ENCODE measurements around the gene RYR1.

Gene RYR1

DNA sequence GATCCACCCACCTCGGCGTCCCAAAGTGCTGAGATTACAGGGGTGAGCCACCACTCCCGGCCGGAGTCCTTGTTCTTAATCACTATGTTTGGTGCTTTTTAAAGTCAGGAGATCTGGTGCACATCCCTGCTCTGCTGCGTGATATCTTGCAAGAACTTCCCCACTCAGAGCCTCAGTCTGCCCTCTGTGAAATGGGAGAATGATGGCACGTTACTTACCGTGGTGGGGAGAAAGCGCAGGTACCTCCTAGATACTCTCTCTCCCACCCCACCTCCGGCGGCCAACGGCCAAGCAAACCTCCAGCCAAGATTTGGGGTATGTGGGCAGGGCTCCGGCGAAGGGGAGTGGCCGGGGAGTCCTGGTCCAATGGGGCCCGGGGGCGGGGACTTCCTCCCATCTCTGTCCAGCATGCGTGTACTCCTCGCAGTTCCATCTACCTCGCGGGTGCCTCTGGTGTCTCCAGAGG lies at the start of gene RYR1:
TSS of gene RYR1 (plus strand) at position 424 of the 466 bp plus-strand sequence. CDS start 139 bp downstream, outside the sequence.
- H3K27me3 ChIP-seq (ENCODE audit: insufficient read depth, poor library complexity, severe bottlenecking): peaks cover 5% of the 10 kb centered on the region
- TF ChIP-seq, protein P1, sequence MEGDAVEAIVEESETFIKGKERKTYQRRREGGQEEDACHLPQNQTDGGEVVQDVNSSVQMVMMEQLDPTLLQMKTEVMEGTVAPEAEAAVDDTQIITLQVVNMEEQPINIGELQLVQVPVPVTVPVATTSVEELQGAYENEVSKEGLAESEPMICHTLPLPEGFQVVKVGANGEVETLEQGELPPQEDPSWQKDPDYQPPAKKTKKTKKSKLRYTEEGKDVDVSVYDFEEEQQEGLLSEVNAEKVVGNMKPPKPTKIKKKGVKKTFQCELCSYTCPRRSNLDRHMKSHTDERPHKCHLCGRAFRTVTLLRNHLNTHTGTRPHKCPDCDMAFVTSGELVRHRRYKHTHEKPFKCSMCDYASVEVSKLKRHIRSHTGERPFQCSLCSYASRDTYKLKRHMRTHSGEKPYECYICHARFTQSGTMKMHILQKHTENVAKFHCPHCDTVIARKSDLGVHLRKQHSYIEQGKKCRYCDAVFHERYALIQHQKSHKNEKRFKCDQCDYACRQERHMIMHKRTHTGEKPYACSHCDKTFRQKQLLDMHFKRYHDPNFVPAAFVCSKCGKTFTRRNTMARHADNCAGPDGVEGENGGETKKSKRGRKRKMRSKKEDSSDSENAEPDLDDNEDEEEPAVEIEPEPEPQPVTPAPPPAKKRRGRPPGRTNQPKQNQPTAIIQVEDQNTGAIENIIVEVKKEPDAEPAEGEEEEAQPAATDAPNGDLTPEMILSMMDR (IDR thresholded peaks at IDR 0.05; ENCODE audit: poor library complexity, severe bottlenecking): no peak
- no peaks in the 10 kb centered on the region for H3K36me3 ChIP-seq (ENCODE audit: low read depth)
- DNase-seq (ENCODE audit: low spot score) (no peak), ATAC-seq (ENCODE audit: low read depth) (peak; percentile 79)
- no peak within 1 kb of the TSS for H3K4me3 ChIP-seq (ENCODE audit: severe bottlenecking)
- no peaks in the 10 kb centered on the region for H3K9me3 ChIP-seq (ENCODE audit: severe bottlenecking)
- H3K27ac ChIP-seq (ENCODE audit: poor library complexity, severe bottlenecking): no peak within 1 kb of the TSS
- no peaks in the 10 kb centered on the region for H3K4me1 ChIP-seq (ENCODE audit: insufficient read depth, poor library complexity, severe bottlenecking)

GRCh38 chr19:38383743-38384142 lies 49.7 kb upstream of the RYR1 start:
- DNase-seq (ENCODE audit: low spot score) (no peak), ATAC-seq (ENCODE audit: low read depth) (no peak)
- H3K36me3 ChIP-seq (ENCODE audit: low read depth): peaks cover 39% of the 10 kb centered on the region
- no peak overlapping the region for H3K27ac ChIP-seq (ENCODE audit: poor library complexity, severe bottlenecking)
- TF ChIP-seq, protein P1 (IDR thresholded peaks at IDR 0.05; ENCODE audit: poor library complexity, severe bottlenecking): no peak
- no peak overlapping the region for H3K4me3 ChIP-seq (ENCODE audit: severe bottlenecking)
- H3K27me3 ChIP-seq (ENCODE audit: insufficient read depth, poor library complexity, severe bottlenecking): no peaks in the 10 kb centered on the region
- no peaks in the 10 kb centered on the region for H3K9me3 ChIP-seq (ENCODE audit: severe bottlenecking)
- H3K4me1 ChIP-seq (ENCODE audit: insufficient read depth, poor library complexity, severe bottlenecking): no peaks in the 10 kb centered on the region

DNA sequence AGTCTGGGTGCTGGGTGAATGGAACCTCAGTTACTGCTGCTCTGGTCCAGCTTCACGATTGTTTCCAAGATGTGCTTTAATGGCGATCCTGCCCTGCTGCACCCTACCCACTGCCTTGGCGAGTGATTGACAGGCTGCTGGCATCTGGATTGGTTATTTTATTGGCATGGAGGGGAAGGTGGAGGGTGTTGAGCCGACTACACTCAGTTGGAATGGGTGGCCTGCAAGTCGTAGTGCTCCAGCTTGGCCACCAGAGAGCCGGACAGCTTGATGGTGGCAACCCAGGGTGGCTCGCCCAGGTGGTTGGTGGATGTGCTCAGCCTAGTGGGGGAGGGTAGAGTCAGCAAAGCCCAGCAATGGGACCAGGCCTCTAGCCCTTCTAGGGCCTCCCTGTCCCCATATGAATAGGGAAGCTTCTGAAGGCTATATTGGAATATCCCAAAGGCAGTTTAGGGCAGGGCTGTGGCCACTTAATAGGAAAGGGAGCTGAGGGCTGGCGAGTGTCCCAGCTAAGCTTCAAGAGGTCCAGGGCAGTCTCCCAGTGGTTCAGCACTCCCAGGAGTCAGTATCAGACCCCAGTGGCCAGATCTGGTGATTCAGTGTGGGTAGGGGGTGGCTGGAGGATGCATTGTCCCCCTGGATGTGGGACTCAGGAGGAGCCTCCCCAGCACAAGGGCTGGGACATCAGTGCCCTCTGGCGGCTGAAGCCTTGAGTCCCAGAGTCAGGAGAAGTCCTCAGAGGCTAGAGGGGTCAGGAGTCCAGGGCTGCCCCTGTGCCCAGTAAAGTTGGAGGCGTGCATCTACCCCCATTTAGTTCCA lies 49.1 kb upstream of the RYR1 start:
- H3K27me3 ChIP-seq (ENCODE audit: insufficient read depth, poor library complexity, severe bottlenecking): no peaks in the 10 kb centered on the region
- no peaks in the 10 kb centered on the region for H3K9me3 ChIP-seq (ENCODE audit: severe bottlenecking)
- H3K36me3 ChIP-seq (ENCODE audit: low read depth): peaks cover 32% of the 10 kb centered on the region
- TF ChIP-seq, protein P1 (IDR thresholded peaks at IDR 0.05; ENCODE audit: poor library complexity, severe bottlenecking): peak; percentile 22
- no peak overlapping the region for H3K4me3 ChIP-seq (ENCODE audit: severe bottlenecking)
- no peaks in the 10 kb centered on the region for H3K4me1 ChIP-seq (ENCODE audit: insufficient read depth, poor library complexity, severe bottlenecking)
- ATAC-seq (ENCODE audit: low read depth) (no peak), DNase-seq (ENCODE audit: low spot score) (no peak)
- H3K27ac ChIP-seq (ENCODE audit: poor library complexity, severe bottlenecking): no peak overlapping the region

DNA sequence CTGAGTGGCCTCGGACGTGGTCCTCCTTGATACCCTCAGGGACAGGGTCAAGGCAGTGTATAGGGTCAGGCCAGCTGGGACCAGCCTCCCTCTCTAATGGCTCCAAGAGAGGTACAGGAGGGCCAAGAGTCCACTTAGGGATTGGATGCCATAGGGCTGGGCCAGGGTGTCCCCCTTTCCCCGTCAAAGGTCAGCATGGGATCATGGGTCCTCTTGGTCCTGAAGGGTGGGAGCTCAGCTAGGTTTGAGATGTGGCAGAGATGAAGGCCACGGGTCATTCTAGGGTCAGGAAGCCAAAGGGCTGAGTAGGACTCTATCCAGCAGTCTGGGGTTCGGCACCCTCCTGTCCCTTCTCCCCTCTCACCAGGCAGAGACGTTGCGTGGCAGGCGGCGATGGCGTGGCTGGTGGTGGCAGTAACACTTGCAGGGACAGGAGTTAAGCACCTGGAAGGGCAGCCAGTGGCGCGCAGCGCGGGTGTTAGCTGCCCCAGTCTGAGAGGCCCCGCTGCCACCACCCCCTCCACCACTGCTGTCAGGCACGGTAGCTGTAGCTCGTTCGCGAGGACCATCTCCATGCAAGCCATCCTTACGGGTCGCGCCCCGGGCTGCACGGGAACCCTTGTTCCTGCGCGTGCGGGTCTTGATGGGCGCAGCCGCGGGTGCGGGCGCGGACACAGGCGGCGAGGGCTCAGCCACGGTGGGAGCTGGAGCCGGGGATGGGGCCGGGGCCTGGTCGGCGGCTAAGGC lies 48.3 kb upstream of the RYR1 start:
- TF ChIP-seq, protein P1 (IDR thresholded peaks at IDR 0.05; ENCODE audit: poor library complexity, severe bottlenecking): peak; percentile 7
- Histone ChIP-seq H3K4me1 (ENCODE audit: insufficient read depth, poor library complexity, severe bottlenecking) (no peaks in the 10 kb centered on the region), H3K27ac (ENCODE audit: poor library complexity, severe bottlenecking) (no peak overlapping the region), H3K9me3 (ENCODE audit: severe bottlenecking) (no peaks in the 10 kb centered on the region), H3K36me3 (ENCODE audit: low read depth) (peaks cover 24% of the 10 kb centered on the region), H3K27me3 (ENCODE audit: insufficient read depth, poor library complexity, severe bottlenecking) (no peaks in the 10 kb centered on the region), H3K4me3 (ENCODE audit: severe bottlenecking) (no peak overlapping the region)
- DNase-seq (ENCODE audit: low spot score) (no peak), ATAC-seq (ENCODE audit: low read depth) (no peak)
